ENCODE data around the gene HDAC4.

- TF ChIP-seq CTCF (IDR thresholded peaks at IDR 0.05; ENCODE audit: insufficient read depth, low read length, poor library complexity, severe bottlenecking) = no peak
- TF ChIP-seq EZH2phosphoT487 (conservative IDR thresholded peaks at IDR 0.05; ENCODE audit: low read length) = no peak
Observed at GRCh38 chr2:239365782-239366435, 34.9 kb downstream of the HDAC4 start.
